Measurements from ENCODE around the gene TBCK. TPM values are rescaled to one million over a fixed set of nuclear protein-coding genes. Genes with fewer than 3 reads are reported as not detected.

The TBCK gene
- total RNA-seq, 2 donors from 2014 or later, result 32.9 to 46.3 TPM

- no peaks in the 10 kb centered on the region for H3K9me3 ChIP-seq
- ATAC-seq (ENCODE audit: insufficient number of reproducible peaks, low FRiP score, low read depth) (no peak), DNase-seq (ENCODE audit: low spot score) (no peak)
- H3K4me3 ChIP-seq, result peak overlapping the region; percentile 95
- H3K36me3 ChIP-seq, result no peaks in the 10 kb centered on the region
- TF ChIP-seq CTCF (IDR thresholded peaks at IDR 0.05), result no peak
- H3K4me1 ChIP-seq (ENCODE audit: control insufficient read depth in 1 of 2, low read depth in 2 of 2), result peaks cover 27 to 64% of the 10 kb centered on the region in 2 donors
- H3K27me3 ChIP-seq (replicated peaks; ENCODE audit: insufficient read depth), result no peaks in the 10 kb centered on the region
- H3K27ac ChIP-seq, result peak overlapping the region; percentile 95 to 96
Observed at GRCh38 chr4:106316773-106317409, 882 bp upstream of the TBCK start.

- ATAC-seq (ENCODE audit: insufficient number of reproducible peaks, low FRiP score, low read depth), result peak; percentile 17
Observed at GRCh38 chr4:106315476-106315967, 487 bp downstream of the TBCK start.

GRCh38 chr4:106314960-106315359 lies 1.0 kb downstream of the TBCK start:
- ATAC-seq (ENCODE audit: insufficient number of reproducible peaks, low FRiP score, low read depth) (no peak), DNase-seq (ENCODE audit: low spot score) (no peak)
- no peaks in the 10 kb centered on the region for H3K9me3 ChIP-seq
- no peak for TF ChIP-seq CTCF (IDR thresholded peaks at IDR 0.05)
- no peaks in the 10 kb centered on the region for H3K27me3 ChIP-seq (replicated peaks; ENCODE audit: insufficient read depth)
- H3K36me3 ChIP-seq, result no peaks in the 10 kb centered on the region
- peak overlapping the region; percentile 95 for H3K4me3 ChIP-seq
- H3K4me1 ChIP-seq (ENCODE audit: control insufficient read depth in 1 of 2, low read depth in 2 of 2), result peaks cover 34 to 76% of the 10 kb centered on the region in 2 donors
- H3K27ac ChIP-seq, result peak overlapping the region; percentile 95 to 96

More at GRCh38 chr4:106315476-106315967, 487 bp downstream of the TBCK start:
- Histone ChIP-seq H3K27ac (peak overlapping the region; percentile 95 to 96), H3K4me1 (ENCODE audit: control insufficient read depth in 1 of 2, low read depth in 2 of 2) (peaks cover 34 to 71% of the 10 kb centered on the region in 2 donors), H3K27me3 (replicated peaks; ENCODE audit: insufficient read depth) (no peaks in the 10 kb centered on the region), H3K9me3 (no peaks in the 10 kb centered on the region), H3K4me3 (peak overlapping the region; percentile 95), H3K36me3 (no peaks in the 10 kb centered on the region)
- no peak for TF ChIP-seq CTCF (IDR thresholded peaks at IDR 0.05)
- DNase-seq (ENCODE audit: low spot score), result no peak

GRCh38 chr4:106312997-106313522 lies 2.9 kb downstream of the TBCK start:
- Histone ChIP-seq H3K4me1 (ENCODE audit: control insufficient read depth in 1 of 2, low read depth in 2 of 2) (peaks cover 34 to 69% of the 10 kb centered on the region in 2 donors), H3K27me3 (replicated peaks; ENCODE audit: insufficient read depth) (no peaks in the 10 kb centered on the region), H3K4me3 (peak overlapping the region; percentile 6), H3K27ac (peak overlapping the region; percentile 14 to 53), H3K36me3 (no peaks in the 10 kb centered on the region), H3K9me3 (no peaks in the 10 kb centered on the region)
- no peak for DNase-seq (ENCODE audit: low spot score)
- TF ChIP-seq CTCF (IDR thresholded peaks at IDR 0.05), result no peak
- no peak for ATAC-seq (ENCODE audit: insufficient number of reproducible peaks, low FRiP score, low read depth)

- H3K9me3 ChIP-seq, result no peaks in the 10 kb centered on the region
- DNase-seq (ENCODE audit: low spot score), result no peak
- peak overlapping the region; percentile 53 to 66 for H3K27ac ChIP-seq
- no peaks in the 10 kb centered on the region for H3K36me3 ChIP-seq
- no peaks in the 10 kb centered on the region for H3K27me3 ChIP-seq (replicated peaks; ENCODE audit: insufficient read depth)
- TF ChIP-seq CTCF (IDR thresholded peaks at IDR 0.05), result no peak
- peaks cover 30 to 62% of the 10 kb centered on the region in 2 donors for H3K4me1 ChIP-seq (ENCODE audit: control insufficient read depth in 1 of 2, low read depth in 2 of 2)
- H3K4me3 ChIP-seq, result peak overlapping the region; percentile 17
- peak; percentile 5 for ATAC-seq (ENCODE audit: insufficient number of reproducible peaks, low FRiP score, low read depth)
Observed at GRCh38 chr4:106312377-106312776, 3.6 kb downstream of the TBCK start.
